Erythroblast (primary cell): Measurements from ENCODE around the gene CCR5.

Experiments
- GATA1 ChIP-seq: IDR thresholded peaks from 2 replicates; pipeline ENCODE4 v1.6.1; 2011; ENCODE audit warnings: low read depth, mild to moderate bottlenecking, control low read depth, low read length, moderate library complexity
- POLR2A ChIP-seq: IDR thresholded peaks from 2 replicates; pipeline ENCODE4 v1.6.1; 2011; ENCODE audit warnings: mild to moderate bottlenecking, low read length

- TF ChIP-seq POLR2A, result peak; percentile 91
- TF ChIP-seq GATA1, result peak; percentile 24
These were observed 36.3 kb downstream of the CCR5 start, which contains the start of the genes CCR5AS and CCRL2 for GRCh38 chr3:46406788-46407611.
